ENCODE results near the gene DDX47.

- TF ChIP-seq POLR2AphosphoS5 (IDR thresholded peaks at IDR 0.05; ENCODE audit: low read depth) (no peak), CTCF (conservative IDR thresholded peaks at IDR 0.05; ENCODE audit: low read depth in 2 of 2) (no peak), JUNB (IDR thresholded peaks at IDR 0.05; ENCODE audit: unreplicated experiment) (no peak), ZNF114 (CRISPR knock-in tag; IDR thresholded peaks at IDR 0.05) (no peak), EZH2phosphoT487 (IDR thresholded peaks at IDR 0.05; ENCODE audit: unreplicated experiment) (no peak), CREB1 (CRISPR knock-in tag; IDR thresholded peaks at IDR 0.05; ENCODE audit: low read depth) (no peak), REST (IDR thresholded peaks at IDR 0.05; ENCODE audit: unreplicated experiment) (no peak), EZH2 (IDR thresholded peaks at IDR 0.05; ENCODE audit: low read depth, unreplicated experiment) (no peak), STAT1 (IDR thresholded peaks at IDR 0.05; ENCODE audit: unreplicated experiment) (no peak), NANOG (IDR thresholded peaks at IDR 0.05; ENCODE audit: borderline replicate concordance) (no peak), ETS1 (IDR thresholded peaks at IDR 0.05) (no peak), ZNF331 (CRISPR knock-in tag; IDR thresholded peaks at IDR 0.05; ENCODE audit: low read depth) (no peak)
These were observed 27.4 kb downstream of the DDX47 start for GRCh38 chr12:12840580-12840899.

Measured in GM23338 (cell line).